Pons (tissue), 1 donor: Measurements from ENCODE around the gene RBKS.

ENCODE experiments used
- DNase-seq: peaks from one replicate; pipeline ENCODE4 v3.0.0-alpha.2; 2016; ENCODE audit warnings: low spot score

The RBKS gene

DNA sequence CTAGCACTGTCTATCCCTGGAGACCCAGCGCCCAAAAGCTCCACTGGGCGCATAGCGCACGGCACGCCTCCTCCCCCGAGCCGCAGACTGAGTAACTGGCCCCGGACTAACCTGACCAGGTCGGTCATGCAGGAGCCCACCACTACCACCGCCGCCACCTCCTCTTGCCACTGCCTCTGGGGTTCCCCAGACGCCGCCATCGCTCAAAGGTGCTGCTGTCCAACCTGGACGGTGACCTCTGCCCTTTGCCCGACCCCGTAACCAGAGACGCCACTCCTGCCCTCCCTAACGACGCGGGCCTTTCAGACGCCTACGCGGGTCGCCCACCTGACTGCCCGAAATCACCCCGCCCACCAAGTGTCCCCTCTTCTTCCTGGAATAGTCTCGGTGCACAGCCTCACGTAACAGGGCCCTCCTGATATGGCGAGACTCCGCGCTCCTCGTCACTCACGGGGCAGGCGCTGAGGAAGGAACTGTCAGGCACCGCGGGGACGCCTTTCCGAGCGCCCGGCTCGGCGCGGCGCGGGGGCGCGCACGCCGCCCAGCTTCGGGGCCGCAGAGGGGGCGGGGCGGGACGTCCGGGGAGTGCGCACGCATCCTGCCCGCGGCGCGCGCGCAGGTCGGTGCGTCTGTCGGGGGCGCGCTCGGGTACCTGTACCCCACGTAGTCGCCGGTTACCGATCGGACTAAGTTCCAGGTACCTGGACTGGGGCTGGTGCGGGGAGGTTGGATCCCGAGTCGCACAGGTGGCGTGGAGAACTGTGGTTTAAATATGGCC is at the start of gene RBKS, which contains the start of gene BABAM2:
TSS of gene RBKS (minus strand) at position 242 of the 778 bp plus-strand sequence. CDS start at position 200, 42 bp downstream.
TSS of gene BABAM2 (plus strand) at position 584 of the 778 bp plus-strand sequence. CDS start 3,828 bp downstream, outside the sequence.
- peak; percentile 66 for DNase-seq

DNA sequence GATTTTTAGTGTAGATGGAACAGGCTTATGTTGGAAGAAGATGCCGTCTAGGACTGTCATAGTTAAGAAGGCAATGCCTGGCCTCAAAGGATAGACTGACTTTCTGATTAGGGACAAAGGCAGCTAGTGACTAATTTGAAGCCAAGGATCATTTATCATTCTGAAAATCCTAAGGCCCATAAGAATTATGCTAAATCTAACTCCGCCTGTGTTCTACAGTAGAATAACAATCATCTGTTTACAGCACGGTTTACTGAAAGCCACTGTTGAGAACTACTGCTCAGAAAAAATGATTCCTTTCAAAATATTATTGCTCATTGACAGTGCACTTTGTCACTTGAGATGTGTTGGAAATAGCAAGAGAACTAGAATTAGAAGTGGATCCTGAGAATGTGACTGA is 44.8 kb upstream of the RBKS start:
- no peak for DNase-seq

DNA sequence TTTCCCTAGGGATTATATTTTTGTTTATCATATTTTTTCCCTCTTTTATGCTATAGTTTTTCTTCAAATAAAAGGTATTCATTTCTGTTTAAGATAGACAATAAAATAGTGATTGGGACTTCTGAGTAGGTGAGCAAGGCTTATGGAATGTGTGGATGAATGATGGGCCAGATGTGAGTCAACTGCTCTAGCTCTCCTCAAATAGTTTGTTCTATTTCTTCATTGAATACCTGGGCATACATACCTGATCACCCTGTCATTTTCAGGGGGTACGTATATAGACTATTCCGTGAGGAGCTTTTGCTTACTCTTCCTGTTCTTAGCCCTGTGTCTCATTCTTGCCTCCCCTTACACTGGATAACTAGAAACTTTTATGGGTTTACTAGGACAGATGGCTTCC is 42.2 kb upstream of the RBKS start:
- DNase-seq = no peak

DNA sequence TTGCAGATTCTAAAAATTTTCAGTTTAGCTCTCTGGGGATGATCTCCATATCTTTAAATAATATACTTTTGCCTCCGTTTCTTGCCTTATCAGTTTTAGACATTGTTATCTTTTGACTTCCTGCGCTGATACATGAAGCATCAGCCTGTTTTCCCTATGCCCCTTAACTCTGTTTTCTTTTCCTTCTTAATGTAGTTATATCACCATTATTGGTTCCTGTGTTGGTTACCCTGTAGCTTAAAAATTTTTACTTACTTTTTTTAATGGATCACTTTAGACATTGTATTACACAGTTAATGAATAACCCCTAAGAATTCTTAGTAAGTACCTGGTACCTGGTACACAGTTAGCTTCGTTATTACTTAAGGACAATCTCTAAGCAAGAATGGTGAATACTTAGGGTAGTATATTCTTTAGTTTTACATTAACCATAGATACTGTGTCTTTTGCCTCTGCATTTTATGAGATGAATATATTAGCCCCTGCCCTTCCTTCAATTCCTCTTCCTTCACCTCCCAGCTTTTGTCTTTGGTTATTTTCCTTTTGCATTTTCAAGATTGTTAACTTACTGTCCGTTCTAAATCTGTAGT is 41.3 kb upstream of the RBKS start:
- no peak for DNase-seq

DNA sequence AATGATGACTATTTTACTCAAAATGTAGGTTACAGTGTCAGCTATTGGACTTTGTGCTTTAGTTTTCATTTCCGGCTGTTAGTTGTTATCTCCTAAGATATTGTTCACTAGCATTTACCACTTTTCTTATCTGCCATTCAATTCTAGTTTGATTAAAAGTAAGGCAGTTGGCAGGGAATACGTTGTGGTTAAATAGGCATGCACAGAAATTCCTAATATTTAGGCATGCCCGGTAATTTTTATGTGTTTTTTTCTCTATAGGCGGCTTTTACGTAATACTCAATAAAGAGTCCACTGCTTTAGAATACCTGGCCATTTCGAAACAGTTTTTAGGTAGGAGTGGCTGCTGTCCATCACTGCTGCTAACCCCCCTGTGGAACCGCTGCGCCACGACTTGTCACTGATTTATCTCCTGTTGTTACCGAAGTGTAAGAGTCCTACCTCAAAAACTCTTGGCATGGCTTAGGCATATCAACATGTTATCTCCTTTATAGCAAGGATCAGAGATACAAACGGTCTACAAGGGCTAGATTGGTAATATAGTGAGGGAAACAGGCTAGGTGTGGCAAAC is 39.8 kb upstream of the RBKS start:
- no peak for DNase-seq

DNA sequence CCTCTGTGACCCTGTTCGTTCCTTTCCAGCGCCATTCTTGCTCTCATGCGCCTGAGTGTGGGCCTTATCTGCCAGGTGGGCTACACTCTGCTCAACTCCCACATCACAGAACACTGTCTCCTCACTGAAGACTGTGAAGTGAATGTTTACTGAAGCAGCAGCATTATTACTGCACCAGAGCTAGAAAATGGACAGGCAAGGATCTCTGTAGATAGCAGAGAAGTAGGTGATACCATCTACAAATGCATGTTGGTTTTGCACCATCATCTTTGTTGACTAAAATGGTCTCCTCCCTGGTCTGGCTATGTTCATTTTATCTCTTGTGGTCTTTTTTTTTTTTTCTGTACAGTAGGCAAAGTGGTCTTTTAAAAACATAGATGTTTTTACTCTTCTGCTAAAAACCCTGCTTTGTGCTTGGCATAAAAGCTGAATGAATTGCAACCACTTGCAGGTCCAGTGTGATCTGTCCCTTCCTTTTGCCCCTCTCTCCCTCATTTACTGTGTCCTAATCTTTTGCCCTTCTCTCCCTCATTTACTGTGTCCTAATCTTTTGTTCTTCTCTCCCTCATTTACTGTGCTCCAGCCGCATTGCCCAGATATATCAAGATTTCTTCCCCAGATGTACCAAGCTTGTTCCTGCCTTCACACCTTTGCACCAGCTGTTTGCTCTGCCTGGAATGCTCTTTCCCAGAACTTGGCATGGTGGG is 35.7 kb upstream of the RBKS start:
- no peak for DNase-seq

DNA sequence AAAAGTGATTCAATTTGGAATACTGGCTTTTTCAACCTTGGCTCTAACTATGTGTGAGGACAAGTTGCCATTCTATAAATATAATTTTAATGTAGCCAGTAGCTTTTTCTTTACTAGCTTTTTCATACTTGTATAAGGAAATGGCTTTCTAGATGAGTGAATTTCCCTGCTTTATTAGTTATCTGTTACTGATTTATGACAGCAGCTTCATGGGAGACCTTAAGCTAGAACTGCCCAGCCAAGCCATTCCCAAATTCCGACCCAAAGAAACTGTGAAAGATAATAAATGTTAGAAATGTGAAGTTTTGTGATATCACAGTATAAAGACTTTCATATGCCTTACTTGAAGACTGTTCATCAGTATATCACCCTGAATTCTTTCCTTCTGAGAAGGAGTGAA is 32.7 kb upstream of the RBKS start:
- no peak for DNase-seq

DNA sequence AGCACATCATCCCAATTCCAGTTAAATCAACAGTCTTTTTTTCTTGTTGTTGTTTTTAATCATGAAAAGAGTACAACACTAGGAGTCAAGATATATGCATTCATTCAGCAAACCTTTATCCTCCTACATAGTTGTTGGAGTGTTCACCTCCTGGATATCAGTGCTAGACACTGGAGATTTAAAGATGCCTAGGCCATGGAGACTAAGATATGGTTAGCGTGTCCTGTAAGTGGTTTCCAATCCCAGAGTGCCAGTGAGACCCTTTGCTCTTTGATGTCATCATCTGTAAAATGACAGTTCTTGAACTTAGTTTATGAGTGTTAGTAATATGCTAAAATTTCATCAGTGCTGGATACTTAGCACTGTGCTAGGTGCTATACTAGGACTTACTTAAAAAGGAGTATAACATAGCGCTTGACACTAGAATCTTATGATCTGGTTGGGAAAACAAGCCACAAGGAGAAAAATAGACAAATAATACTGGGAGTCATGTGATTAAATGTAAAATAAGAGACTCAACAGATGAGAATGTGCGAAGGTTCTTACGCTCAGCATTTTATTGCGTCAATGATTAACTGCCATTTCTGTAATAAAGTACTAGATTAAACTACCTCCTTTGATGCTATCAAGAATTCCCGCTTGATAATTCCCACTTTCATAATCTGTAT is 31.8 kb upstream of the RBKS start:
- no peak for DNase-seq

DNA sequence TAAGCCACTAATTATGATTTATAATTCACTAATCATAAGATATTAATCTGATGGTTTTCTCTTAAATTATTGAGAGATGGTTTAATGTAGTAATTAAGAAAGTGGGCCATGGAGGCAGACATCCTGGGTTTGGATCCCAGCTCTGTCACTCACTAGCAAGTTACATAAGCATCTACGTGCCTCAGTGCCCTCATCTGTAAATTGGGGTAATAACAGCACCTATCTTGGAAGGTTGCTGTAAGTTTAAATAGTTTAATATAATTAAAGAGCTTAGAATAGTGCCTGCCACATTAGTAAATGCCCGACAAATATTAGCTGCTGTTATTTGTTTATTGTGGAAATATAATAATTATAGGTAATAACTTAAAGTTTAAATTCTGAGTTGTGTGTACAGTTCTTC is 31.2 kb upstream of the RBKS start:
- DNase-seq = no peak

DNA sequence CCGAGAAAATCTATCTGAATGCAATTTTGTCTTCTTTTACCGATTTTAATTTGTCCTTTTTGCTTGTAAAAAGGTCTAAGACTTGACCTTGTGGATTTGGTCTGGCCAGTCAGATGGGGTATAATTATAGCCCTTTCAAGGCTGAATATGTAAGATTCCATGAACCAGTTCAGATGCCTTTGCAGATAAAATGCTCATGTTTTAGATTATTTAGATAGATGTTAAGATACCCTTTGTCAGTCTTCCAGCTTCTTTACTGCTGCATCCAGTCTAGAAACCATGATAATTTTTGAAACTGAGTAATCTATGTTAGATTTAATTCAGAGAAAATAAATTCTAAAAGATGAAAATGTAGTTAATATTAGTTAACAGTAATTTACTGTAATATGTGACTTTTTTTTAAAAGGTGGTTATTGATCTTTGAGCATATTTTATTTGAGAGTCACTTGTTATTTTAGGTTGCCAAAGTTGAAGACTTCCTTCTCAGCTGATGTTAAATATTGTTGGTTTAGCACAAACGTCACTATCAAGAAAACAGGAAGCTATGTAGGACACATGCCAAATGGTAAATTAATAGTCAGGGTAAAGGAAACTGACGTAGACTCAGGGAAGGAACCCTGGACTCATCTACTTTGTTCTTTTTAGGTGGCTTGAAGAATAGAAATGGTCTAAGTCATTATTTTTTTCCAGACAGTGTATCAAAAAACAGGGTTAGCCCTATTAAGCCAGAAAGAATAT is 30.1 kb upstream of the RBKS start:
- peak; percentile 70 for DNase-seq

DNA sequence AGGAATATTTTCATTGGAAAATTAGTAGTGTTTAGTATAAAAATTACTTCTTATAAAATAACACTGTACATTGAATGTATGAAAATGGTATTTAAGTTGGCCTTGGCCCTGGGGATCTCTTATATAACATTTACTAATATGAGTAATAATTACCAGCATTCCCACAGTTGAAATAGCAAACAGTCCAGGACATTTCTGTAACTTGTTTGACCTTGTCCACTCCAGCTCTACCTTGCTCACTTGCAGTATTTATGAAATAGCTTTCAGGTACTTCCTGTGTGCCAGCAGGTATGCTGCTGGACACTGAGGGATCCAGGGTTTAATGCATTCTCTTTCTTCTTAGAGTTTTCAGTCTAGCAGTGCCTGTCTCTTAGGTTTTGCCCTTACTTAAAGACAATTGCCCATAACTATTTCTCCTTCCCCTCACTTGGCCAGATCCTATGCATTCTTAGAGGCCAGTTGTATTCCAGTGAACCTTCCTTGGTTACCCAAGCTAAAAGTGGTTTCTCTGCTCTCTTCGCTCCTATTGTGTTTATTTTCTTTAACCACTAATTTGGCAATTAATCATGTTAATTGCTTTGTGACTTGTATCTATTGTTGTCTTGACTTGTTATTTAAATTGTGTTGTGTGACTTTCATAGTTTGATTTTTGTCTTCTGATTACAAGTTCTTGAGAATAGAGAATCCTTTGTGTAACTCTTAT is 26.3 kb upstream of the RBKS start:
- DNase-seq = no peak

DNA sequence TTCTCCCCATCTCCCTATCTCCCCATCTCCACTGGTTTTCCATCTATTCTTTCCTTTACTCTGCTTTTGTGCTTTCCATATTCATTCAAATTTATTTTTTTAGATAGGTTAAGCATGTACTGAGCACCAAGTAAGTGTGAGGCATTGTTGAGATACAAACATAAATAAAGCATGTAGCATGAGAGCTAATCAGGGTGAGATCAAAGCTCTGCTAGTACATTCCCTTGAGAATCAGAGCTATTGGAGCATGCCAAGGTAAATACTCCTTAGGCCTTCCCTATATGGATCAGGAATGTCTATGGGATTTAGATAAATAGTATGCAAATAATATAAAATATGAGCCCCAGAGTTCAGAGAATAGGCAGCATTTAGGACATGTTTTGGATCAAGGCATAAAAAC is 25.7 kb upstream of the RBKS start:
- no peak for DNase-seq

DNA sequence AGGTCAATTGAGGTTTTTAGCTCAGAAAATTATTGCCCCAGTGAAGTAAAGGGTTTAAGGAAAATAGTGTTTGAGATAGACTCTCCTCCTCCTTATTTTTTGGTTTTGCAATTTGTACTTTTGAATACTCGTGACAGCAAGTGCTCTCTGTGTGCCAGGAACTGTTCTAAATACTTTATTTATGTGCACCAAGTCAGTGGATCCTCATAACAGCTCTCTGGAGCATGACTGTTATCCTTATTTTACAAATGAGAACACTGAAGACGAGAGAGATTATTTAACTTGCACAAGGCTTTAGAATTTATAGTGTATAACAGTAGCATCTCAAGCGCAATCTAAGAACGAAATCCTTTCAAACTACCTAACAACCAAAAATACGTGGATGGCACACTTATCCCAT is 25.0 kb upstream of the RBKS start:
- DNase-seq = no peak

DNA sequence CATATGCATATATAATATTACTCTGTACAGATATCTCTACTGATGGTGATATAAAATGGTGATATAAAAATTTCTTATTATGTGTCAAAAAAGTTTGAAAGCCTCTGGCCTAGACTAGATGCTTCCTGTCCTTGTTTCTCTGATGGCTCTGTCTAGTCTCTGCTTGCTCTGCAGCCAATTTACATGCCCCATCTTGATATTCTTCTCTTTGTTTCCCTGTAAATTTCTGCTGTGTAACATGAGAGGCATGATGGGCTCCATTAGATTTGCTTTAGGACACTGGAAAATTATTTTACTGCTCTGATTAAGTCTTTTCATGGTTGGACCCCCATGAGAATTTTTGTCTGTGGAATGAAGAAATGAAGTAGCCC is 24.6 kb upstream of the RBKS start:
- DNase-seq = no peak

DNA sequence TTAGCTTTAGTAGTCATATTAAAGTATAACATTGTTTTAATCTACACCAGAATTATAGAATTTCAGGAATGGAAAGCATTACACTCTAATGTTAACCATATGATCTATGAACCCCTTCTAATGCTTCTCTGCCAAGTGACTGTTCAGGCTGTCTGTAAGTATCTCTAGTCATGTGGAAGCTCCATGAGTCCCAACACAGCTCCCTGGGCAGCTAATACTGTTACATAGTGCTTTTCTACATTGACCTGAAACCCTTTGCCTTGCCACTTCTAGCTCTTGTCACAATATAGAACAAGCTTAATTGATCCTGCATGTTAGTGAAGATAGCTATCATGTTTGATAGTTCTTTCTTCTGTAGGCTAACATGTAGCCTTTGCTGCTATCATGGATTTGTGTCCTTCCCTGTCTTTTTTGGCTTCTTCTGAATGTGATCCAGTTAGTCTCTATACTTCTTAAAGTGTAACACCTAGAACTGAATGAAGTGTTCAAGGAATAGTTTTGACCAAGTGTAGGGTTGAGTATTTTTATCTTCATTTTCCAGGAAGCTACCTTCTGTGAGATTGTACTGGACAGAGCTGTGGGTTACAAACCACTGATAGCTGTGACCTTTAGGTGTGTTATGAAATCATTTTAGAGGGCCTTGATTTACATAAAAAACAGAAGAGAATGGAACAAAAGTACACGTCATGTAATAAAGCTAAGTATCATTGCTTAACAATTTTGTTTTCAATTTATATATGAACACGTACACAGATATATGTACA is 24.0 kb upstream of the RBKS start:
- DNase-seq = no peak

DNA sequence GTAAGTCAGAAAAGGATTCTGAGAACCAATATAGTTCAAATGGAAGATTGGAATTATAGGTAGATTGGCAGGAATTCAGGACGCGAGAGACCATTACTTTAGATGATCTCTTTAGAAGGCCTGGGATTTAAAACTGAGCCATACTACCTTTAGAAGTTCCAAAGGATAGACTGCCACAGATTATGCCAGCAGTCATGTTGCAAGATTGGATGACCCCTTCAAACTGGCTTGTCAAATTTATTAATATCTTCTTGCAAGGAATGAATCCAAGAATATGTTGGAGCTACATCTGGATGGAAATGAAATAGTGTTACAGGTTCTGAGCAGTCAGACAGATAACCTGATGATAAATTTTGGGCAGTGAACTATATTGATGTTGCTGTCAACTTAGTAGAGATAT is 22.3 kb upstream of the RBKS start:
- no peak for DNase-seq

DNA sequence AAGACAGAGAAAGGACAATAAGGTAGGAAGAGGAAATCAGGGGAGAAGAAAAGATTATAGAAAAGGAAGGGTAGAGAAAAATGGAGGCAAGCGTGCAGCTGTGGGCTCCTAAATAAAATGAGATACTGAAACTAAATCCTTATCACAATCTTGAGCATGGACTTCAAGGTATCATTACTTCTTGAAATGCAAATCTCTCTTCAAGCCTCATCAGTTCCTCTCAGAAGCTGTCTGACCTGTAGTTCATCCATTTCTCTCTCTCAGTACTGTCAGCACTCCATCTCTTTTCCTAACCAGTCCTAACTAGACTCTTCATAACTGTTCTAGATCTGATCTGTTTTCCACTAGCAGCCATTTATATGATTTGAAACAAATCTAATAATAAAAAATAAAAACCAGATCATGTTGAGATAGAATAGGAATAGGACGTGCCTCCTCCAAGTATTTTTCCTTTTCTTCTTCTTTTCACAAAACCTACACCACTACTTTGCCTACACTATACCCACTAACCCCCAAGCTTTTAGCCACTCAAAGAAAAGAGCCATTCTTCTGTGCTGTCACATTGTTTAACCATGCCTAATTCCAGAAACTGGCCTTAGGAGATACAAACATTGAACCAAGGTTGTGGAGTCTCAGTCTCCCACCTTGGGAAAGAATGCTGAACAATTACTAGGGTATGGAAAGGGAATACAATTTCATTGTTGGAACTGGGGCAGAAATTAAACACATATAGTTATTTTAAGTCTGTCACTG is 21.4 kb upstream of the RBKS start:
- DNase-seq = no peak

DNA sequence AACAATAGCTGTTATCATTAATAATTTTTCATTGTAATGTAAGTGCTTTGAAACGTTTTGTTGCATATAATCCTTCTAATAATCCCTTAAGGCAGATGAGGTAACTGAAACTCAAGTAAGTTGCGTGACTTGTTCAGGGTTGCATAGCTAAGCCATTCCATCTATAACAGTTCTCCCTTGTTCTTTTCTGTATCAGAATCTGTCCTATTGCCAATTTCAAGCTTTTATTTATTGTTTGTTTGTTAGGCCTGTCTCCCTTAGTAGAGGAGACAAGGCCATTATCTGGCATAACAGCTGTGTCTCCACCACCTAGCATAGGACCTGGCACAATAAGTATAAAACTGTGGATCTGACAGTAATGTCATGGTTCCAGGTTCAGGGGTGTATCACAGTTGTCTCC is 19.7 kb upstream of the RBKS start:
- peak; percentile 49 for DNase-seq

DNA sequence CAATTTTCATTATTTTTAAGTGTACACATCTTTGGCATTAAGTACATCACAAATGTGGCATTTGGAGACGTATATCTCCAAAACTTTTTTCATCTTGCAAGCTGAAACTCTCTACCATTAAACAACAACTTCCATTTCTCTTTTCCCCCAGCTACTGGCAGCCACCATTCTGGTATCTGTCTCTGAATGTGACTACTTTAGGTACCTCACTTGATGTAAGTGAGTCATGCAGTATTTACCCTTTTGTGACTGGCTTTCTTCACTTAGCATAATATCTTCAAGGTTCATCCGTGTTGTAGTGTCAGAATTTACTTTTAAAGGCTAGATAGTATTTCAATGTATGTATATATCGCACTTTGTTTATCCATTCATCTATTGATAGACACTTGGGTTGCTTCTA is 17.4 kb upstream of the RBKS start:
- no peak for DNase-seq
